Activated naive CD4-positive, alpha-beta T cell treated with Interleukin-2 at 50 U/mL for 16 hours (primary cell): ENCODE measurements around the gene TECPR2.

Source experiments
- DNase-seq: peaks from one replicate; pipeline ENCODE4 v3.0.0-alpha.2; 2020

The TECPR2 gene

GRCh38 chr14:102434647-102435175, 72.0 kb downstream of the TECPR2 start:
- no peak for DNase-seq

DNA sequence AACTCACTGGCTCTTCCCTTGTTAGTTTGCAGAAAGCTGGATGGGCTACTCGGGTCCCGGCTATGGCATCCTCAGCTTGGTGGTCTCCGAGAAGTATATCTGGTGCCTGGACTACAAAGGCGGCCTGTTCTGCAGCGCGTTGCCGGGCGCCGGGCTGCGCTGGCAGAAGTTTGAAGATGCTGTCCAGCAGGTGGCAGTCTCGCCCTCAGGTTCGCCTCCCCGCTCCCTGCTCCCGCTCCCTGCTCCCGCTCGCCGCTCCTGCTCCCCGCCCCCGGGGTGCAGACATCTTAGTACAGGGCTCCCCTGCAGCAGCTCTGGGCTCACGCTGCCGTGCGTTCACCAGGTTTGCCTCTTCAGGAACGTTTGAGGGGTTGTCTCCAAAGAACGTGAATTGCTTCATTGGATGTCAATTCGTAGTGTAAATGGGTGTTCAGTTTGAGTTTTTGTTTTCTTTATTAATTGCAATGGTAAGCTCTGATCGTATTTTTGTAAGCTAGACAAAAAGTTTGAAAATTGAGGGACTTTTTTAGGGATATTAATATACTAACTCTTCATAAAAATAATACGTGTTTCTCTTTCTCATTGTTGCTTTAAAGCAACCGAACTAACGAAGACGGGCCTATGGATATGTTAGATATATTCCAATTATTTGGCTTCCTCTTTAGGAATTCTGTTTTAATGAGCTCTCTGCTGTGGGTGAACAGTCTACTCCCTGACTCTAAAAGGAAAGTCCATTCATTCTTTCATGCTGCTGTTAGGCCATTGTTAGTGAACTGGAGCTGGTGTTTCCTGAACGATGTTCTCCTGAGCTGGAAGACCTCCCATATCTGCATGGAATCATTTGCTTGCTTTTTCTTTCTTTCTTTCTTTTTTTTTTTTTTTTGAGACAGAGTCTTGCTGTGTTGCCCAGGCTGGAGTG, 75.5 kb downstream of the TECPR2 start:
- peak; percentile 55 for DNase-seq

DNA sequence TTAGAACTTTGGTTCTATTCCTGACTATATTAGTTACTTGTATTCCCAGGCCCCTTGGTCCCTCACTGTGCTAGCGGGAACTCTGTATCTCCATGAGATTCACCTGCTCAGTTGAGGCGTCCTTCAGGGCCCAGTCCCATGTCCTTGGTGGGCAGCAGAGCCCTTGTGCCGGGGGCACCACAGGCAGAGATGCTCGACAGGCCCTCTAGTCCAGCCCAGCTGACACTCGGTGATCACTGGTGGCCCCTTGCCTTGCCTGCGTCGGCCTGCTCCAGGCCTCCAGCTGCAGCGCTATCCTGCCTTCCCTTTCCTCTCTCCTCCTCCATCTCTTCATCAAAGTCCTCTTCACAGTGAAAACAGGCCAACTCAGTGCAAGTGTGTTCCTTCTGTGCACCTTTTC, 76.8 kb downstream of the TECPR2 start:
- no peak for DNase-seq

GRCh38 chr14:102440392-102440791, 77.7 kb downstream of the TECPR2 start:
- no peak for DNase-seq

GRCh38 chr14:102442241-102443211, 79.8 kb downstream of the TECPR2 start:
- DNase-seq: no peak

DNA sequence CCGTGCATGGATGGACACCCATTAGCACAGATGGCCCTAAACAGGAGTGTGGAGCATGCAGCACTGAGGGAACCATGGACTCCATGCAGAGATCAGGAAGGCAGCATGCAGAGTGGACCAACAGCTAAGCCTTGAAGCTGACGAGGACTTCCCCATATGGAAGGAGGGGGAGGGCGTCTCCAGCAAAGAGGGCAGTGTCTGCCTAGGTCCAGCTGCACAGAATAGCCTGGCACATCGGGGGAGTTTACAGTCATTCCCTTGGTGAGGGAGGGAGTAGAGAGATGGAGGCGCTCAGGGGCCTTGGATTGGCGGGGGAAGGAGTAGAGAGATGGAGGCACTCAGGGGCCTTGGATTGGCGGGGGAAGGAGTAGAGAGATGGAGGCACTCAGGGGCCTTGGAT, 82.3 kb downstream of the TECPR2 start:
- DNase-seq: no peak

GRCh38 chr14:102445641-102446040, 82.9 kb downstream of the TECPR2 start:
- no peak for DNase-seq

DNA sequence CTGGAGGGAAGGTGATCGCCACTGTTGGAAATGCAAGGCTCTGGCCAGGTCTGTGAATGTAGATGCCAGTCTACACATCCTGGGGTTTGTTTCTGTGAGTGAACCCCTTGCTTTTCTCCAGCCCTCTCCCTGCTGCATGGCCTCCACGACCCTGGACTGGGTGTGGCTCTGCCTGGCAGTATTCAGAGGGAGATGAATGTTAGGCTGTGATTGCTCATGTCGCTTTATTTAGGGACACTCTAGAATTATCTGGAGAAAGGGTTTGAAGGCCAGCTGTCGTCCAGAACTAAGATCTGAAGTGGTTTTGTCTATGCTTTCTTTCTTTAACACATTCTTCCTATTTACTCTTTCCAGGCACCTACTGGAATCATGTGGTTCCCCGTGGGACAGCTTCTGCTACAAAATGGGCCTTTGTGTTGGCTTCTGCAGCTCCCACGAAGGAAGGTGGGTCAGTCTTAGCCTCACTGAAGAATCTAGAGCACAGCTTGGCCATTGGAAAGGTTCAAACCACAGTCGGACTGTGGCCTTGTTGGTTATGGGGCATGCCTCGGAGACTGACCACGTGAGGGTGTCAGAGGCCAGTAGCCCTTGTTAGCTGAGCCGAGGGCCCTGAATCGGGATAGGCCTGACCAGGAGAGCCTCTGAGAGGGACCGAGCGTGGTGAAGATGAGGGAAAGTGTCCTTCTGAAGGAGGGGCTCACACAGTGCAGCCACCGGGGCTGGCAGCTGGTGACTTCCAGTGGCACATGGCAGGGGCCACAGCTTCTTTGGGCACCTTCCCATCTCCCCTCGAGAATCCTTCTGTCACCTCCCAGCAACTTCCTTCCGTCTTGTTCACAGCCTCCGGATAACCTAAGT, 87.7 kb downstream of the TECPR2 start:
- no peak for DNase-seq

- no peak for DNase-seq
Measured at GRCh38 chr14:102451064-102451352, 88.3 kb downstream of the TECPR2 start.

DNA sequence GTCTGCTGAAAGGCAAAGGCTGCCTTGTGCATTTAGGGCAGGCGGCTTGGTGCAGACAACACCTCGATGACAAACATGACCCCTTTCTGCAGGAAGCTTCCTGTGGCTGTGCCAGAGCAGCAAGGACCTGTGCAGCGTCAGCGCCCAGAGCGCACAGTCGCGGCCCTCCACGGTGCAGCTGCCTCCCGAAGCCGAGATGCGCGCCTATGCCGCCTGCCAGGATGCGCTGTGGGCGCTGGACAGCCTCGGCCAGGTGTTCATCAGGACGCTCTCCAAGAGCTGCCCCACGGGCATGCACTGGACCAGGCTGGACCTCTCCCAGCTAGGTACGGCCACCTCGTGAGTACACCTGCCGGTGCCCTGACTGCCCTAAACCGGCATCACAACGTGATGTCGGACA, 89.6 kb downstream of the TECPR2 start:
- DNase-seq: no peak

- DNase-seq: no peak
Measured at GRCh38 chr14:102454711-102455110, 92.0 kb downstream of the TECPR2 start.

DNA sequence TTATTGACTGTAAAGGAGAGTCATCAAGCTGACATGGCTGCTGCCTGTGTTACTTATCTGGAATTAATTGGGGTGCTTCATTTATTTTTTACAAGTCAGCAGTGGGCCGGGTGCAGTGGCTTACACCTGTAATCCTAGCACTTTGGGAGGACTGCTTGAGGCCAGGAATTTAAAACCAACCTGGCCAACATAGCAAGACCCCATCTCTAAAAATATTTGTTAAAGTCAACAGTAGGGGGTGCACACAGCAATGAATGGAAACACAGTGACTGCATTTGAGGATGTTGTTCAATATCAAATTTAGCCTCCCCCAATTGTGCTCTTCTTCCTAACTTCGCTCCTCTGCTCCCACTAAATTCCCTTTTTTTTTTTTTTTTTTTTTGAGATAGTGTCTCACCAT, 94.8 kb downstream of the TECPR2 start:
- no peak for DNase-seq

GRCh38 chr14:102461490-102462338, 99.0 kb downstream of the TECPR2 start:
- no peak for DNase-seq

DNA sequence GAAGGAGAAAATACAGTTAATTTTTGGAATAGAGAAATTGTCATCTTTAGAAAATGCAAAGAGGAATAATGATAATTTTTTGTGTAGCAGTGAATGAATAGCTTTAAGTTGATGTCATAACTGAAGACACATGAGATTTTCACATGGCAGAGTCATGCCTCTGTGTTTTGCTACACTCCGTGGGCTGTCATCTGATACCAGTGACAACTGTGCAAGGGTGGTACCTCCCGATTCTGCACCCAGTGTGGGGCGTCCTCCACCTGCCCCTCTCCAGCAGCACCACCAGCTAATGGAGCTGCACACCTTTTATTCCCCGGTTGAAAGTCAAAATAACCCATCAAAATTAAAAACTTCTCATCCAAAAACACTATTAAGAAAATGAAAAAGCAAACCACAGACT, 99.7 kb downstream of the TECPR2 start:
- no peak for DNase-seq

DNA sequence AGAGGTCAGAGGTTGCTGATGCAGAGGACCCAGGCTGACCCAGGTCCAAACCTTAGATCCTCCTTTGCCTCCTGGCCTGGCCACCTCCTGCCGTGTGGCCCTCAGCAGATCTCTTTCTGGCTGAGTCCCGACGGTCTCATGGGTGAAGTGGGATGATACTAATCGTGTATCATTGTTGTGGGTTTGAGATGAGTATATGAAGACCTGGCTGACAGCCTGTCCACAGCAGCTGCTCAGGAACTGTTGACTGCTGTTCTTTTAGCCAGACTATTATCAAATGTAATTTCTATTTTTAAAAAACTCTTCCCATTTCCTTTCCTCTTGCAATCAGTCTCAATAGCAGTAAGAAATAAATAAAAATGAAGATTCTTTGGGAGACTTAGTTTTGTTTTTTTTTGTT, 101.3 kb downstream of the TECPR2 start:
- DNase-seq: no peak

DNA sequence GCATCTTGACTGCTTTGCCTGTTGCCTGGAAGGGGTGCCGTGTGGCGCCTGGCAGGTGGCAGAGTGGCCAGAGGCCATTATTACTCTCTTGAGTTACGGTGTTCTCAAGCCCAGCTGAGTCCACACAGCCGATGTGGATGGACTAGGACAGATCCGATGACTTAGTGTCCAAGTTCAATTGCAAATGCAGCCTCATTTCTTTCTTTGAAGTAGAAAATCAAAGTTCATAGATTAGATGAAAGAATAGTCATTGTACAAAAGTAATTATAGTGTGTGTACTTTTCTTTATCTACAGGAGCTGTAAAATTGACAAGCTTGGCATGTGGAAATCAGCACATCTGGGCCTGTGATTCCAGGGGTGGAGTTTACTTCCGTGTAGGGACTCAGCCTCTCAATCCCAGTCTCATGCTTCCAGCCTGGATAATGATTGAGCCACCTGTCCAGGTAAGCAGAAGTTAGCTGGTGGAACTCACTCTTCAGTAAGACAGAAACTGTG, 102.2 kb downstream of the TECPR2 start:
- no peak for DNase-seq

DNA sequence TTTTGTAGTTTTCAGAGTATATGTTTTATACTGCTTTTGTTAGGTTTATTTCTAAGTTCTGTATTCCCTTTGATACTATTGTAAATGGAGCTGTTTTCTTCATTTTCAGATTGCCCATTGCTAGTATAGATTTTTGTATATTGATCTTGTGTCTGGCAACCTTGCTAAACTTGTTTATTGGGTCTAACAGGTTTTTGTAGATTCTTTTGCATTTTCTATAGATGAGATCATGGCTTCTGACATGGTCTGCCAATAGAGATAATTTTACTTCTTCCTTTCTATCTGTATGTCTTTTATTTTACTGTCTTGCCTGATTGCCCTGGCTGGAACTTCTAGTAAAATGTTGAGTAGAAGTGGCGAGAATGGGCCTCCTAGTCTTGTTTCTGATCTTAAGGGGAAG, 106.5 kb downstream of the TECPR2 start:
- no peak for DNase-seq

- DNase-seq: no peak
Measured at GRCh38 chr14:102471921-102472790, 109.4 kb downstream of the TECPR2 start.

DNA sequence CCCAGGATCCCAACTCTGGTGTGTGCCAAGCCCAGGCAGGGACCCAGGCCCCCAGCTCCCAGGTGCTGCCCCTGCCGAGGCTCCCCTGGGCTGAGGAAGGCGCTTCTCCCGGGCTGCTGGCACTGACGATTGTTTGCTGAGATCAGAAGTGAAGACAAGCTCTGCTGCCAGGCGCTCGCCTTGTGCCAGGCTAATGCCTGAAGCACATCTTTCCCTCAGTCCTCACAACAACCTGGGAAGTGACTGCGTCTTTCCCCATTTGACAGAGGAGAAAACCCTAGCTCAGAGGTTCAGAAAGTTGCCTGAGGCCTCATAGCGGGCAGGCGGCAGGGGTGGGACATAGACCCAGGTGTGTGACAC, 110.0 kb downstream of the TECPR2 start:
- DNase-seq: no peak

- DNase-seq: no peak
Measured at GRCh38 chr14:102473559-102473958, 110.8 kb downstream of the TECPR2 start.

DNA sequence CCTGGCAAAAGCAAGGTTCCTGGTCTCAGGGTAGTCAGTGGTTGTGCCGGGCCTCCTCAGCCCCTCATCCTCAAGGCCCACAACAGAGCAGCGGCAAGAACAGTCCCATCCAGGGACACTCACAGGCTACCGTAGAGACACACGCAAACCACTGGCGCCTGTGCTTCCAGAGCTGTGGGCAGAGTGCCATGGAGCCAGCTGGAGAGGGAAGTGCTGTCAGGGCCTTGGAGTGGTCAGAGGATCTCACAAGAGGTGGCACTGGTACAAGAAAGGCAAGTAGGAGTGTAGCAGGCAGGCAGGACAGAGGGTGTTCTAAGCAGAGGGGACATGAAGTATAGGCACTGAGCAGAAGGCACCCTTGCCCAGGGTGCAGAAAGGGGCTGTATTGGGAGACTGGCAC, 112.2 kb downstream of the TECPR2 start:
- no peak for DNase-seq
